HUDEP-2 (cell line): Measurements from ENCODE around the gene MAP9.
"Not testable (repeated sequence)": the region's sequence is repeated elsewhere in the genome, so short reads cannot be mapped to it uniquely, and the experiment has no call there.

ENCODE experiments used
- DNase-seq, 76 experiments: peaks; one replicate each; lab custom pipeline; 2025; ENCODE audit not compliant: unreplicated experiment in 76 of 76; lab: John Stamatoyannopoulos, UW

Gene MAP9

DNA sequence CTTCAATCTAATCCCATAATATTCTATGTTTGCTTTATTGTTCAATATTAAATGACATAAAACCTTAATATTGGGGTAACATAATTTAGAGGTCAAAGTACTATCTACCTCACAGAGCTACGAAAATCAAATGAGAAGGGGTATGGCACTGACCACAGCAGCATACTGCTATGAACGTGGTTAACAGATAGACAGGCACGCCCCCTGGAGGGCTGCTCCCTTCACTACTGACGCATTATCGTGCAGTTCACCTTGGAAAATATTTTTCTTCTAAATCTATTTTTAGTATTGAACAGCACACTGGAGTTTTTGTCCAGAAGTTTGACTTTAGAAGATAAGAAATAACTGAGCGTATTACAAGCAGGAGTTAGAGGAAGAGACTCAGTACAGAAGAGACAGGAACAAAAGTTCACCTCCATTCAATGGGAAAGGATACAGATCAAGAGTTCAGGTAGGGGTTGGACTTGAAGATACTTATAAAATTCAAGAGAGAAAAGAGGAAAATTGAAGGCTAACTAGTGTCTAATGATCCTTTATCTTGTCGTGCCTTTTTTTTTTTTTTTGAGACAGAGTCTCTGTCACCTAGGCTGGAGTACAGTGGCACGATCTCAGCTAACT is 22.7 kb downstream of the MAP9 start:
- DNase-seq: peak in 62 of 76 experiments; percentile 1 to 75 (median 38)

- no peak for DNase-seq
Measured at GRCh38 chr4:155342142-155342541, 34.6 kb downstream of the MAP9 start.

- DNase-seq: no peak
Measured at GRCh38 chr4:155339999-155340398, 36.8 kb downstream of the MAP9 start.

GRCh38 chr4:155339588-155339987 is 37.2 kb downstream of the MAP9 start:
- DNase-seq: no peak

GRCh38 chr4:155338196-155338595 is 38.6 kb downstream of the MAP9 start:
- no peak for DNase-seq

DNA sequence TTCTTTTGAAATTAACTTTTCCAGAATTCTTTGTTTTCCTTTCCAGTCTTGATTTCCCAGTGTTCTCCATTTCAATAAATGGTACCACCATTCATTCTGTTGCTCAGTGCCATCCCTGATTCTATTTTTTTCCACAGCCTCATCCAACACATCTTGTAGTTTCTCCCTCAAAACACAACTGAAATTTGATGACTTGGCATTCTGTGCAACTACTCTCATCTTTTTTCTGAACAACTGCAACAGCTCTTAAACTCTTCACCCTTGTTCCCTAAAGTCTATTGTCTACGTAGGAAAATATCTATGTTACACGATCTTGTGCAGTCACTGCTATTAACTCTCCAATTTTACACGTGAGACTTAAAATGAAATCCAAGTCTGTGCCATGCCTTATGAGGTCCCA is 40.5 kb downstream of the MAP9 start:
- DNase-seq: no peak

DNA sequence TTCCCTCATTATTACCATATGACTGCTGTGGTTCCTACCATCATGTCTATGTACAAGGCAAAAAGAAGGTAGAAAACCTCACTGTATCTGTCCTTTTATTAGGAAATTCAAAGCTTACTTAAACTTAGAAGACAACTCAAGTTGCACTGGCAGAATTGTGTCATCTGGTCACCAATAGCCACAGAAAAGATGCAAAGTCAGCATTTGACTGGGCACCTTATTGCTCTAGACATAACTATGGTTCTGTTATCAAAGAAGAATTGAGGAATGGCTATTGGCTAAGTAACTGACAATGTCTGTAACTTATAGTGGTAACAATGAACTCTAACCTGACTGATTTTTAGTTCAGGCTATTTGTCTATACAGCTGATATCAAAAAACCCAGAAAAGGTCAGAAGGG is 45.3 kb downstream of the MAP9 start:
- DNase-seq: no peak

DNA sequence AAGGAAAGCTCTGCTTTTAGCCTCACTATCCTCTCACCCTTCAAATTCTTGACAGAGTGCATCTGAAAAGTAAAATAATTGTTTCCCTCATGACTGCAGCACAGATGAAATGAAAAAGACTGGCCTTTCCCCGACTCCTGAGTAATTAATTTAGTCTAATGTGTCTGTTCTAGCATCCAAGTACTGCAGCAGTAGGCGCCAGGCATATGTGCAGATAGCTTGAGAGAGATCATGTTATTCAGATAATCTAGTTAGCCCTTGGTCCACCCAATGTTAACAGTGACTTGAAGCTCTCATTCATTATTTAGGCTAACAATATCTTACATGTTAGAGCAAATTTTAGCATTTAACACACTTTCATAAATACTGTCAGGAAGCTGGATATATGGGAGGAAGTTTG is 54.0 kb downstream of the MAP9 start:
- DNase-seq: no peak

- no peak for DNase-seq
Measured at GRCh38 chr4:155321006-155321405, 55.8 kb downstream of the MAP9 start.

DNA sequence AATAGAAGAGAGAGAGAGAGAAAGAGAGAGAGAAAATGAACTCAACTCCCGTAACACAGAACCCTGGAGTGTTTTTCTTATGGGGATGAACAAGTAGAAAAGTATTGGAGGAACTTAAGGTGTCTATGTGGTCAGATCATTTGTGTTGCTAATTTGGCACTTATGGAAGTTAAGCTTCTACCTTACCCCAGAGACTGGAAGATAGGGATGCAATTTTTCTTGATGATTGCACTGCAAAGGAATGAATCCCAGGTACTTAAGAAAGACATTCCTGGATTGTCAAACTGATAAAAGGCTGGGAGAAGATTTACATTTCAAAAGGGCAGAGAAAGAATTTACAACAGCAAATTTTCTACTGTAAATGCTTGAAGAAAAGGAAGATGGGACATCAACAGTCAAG is 57.2 kb downstream of the MAP9 start:
- no peak for DNase-seq

DNA sequence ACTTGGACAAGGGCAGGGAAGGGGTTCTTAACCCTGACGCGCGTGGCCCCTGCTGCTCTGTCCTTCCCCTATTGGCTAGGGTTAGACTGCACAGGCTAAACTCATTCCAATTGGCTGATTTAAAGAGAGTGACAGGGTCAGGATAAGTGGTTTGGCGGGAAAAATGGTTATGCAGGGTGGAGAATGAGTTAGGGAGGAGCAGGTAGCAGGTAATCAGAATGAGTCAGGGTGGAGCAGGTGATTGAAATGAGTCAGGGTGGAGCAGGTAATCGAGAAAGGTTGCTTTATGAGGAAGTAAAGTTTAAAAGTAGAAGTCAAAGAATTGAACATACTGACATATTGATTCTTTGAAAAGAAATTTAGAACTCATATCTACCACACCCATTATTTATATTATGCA is 64.7 kb downstream of the MAP9 start:
- DNase-seq: not testable (repeated sequence)

DNA sequence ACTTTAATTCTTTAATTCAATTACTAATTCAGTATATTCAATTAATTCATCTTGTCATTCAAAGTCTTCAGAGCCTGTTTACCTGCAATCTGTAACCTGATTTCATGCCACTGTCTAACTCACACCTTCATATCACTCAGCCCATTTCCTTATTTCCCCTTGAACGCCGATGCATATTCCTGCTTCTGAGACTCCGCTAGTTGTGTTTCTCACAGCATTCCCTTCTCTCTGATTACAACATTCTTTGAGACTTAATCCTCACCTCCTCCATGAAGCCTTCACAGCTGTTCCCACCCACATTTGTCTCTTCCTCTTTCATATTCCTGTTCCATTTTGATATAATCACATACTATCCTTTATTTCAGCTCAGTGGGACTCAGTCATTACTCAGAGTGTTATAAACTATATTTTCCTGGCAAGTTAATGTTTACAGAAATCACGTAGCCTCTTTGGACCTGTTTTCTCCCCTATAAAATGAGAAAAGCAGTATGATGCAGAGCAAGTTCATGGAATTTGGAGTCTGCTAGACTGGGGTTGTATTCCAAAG is 69.0 kb downstream of the MAP9 start:
- no peak for DNase-seq

- no peak for DNase-seq
Measured at GRCh38 chr4:155305619-155306018, 71.1 kb downstream of the MAP9 start.

GRCh38 chr4:155304375-155304774 is 72.4 kb downstream of the MAP9 start:
- peak in 2 of 76 experiments; percentile 2 to 4 for DNase-seq

DNA sequence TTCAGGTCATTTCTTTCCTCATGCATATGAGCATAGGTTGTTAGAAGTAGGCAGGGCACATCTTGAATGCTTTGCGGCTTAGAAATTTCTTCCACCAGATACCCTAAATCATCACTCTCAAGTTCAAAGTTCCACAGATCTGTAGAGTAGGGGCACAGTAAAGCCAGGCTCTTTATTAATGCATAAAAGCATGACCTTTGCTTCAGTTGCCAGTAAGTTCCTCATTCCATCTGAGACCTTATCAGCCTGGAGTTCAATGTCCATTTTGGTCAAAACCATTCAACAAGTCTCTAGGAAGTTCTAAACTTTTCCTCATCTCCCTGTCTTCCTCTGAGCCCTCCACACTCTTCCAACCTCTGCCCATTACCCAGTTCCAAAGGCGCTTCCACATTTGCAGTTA is 77.7 kb downstream of the MAP9 start:
- no peak for DNase-seq
